ENCODE data around the gene A2ML1.

DNA sequence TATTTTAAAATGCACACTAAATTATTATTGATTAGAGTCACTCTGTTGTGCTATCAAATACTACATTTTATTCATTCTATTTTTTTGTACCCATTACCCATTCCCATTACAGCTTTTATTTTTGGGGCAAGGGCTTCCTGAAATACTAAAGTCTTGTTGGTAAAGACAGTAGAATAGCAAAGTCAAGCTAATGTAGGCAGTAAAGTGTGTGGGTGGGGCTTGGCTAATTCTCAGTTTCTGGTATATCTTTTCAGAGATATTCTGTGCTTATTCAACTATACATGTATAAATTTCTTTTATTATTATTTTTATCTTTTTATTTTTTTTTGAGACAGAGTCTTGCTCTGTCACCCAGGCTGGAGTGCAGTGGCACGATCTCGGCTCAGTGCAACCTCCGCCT is 69.6 kb downstream of the A2ML1 start:
- no peak for TF ChIP-seq CTCF (IDR thresholded peaks at IDR 0.05)
- TF ChIP-seq POLR2A (IDR thresholded peaks at IDR 0.05) = no peak
- TF ChIP-seq EP300 (IDR thresholded peaks at IDR 0.05) = no peak
